ENCODE data around the gene C1orf210.

C1orf210 gene

DNA sequence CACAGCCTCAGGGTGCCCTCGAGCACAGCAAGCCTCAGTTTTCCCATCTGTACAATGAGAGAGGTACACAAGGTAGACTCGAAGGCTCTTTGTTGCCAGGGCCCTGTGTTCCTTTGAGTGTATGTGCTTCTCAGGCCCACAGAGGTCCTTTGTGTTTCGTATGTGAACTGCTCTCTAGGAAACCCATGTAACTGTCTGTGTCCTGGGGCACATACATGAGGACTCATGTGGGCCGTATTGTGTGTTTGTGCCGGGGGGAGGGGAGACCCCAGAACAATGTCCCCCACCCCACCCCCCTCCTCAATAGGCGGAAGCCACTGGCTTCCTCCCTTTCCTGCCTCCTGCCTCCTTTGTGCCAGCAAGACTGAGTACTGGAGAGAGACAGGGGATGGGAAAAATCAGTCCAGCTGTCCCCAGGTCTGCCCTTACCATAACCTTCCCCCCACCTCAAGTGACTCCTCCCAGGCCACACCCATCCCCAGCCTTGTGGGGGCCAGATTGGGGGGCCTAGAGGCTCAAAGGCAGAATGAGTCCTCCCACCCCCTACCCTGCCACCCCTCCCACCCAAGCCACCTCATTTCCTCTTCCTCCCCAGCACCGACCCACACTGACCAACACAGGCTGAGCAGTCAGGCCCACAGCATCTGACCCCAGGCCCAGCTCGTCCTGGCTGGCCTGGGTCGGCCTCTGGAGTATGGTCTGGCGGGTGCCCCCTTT is 15.2 kb upstream of the C1orf210 start, which contains the start of gene TIE1:
TIE1 (plus strand) TSS at position 605 of the 717 bp plus-strand sequence; CDS start at position 695, 90 bp downstream.
- TF ChIP-seq ZFX (IDR thresholded peaks at IDR 0.05) = no peak
- TF ChIP-seq, protein P1, sequence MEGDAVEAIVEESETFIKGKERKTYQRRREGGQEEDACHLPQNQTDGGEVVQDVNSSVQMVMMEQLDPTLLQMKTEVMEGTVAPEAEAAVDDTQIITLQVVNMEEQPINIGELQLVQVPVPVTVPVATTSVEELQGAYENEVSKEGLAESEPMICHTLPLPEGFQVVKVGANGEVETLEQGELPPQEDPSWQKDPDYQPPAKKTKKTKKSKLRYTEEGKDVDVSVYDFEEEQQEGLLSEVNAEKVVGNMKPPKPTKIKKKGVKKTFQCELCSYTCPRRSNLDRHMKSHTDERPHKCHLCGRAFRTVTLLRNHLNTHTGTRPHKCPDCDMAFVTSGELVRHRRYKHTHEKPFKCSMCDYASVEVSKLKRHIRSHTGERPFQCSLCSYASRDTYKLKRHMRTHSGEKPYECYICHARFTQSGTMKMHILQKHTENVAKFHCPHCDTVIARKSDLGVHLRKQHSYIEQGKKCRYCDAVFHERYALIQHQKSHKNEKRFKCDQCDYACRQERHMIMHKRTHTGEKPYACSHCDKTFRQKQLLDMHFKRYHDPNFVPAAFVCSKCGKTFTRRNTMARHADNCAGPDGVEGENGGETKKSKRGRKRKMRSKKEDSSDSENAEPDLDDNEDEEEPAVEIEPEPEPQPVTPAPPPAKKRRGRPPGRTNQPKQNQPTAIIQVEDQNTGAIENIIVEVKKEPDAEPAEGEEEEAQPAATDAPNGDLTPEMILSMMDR (conservative IDR thresholded peaks at IDR 0.05) = no peak
- H3K27ac ChIP-seq = no peak within 1 kb of the TSS

DNA sequence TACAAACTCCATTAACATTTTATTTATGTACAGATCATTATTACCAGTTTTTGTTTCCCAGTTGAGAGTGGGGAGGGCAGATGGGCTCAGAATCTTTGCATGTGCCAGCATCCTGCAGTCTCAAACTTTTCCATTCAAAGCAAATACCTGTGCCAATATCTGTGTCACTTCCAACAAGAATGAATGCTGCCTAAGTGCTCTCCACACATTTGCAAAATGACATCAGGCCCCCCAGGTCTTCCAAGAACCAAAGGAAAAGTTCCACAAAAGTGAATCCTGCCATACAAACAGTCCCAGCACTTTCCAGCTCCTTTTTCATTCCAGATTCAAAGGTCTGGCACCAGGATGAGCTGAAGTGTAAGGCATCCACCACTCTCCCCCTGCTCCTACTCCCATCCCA is 13.7 kb upstream of the C1orf210 start:
- no peak for TF ChIP-seq ZFX (IDR thresholded peaks at IDR 0.05)
- TF ChIP-seq, protein P1 (conservative IDR thresholded peaks at IDR 0.05) = no peak

DNA sequence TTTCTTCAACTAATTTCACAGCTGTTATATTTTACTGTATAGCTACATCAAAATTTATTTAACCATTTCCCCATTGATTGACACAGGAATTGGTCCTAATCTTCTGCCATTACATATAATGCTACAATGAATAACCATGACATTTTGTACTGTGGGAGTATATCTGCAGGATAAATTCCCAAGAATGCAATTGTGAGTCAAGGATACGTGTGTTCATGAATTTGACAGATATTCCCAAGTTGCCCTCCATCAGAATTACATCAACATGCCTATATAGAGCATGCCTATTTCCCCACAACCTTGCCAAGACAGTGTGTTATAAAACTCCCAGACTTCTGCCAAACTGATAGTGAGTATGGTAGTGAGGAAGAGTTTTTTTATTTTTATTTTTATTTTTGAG is 12.7 kb upstream of the C1orf210 start:
- TF ChIP-seq, protein P1 (conservative IDR thresholded peaks at IDR 0.05) = no peak
- no peak for TF ChIP-seq ZFX (IDR thresholded peaks at IDR 0.05)
- no peak overlapping the region for H3K27ac ChIP-seq

More for the DNA sequence above, 13.7 kb upstream of the C1orf210 start:
- H3K27ac ChIP-seq = no peak overlapping the region

DNA sequence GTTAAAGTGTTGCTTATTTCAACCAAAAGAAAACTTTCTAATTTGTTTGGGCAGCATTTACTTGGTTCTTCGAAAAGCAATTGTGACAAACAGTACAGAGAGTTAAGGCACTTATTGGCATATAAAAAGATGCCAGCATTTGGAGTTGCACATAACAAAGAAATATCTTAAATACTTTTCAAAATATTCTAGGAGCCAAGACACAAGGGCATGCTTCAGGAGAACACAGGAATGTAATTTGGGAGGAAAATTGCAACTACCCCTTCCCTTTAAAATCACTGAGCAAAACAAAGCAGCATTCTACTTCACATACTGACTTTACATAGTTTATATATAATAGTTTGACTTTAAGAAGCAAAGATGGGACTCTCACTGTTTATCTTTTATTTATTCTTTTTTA is 10.8 kb upstream of the C1orf210 start:
- TF ChIP-seq ZFX (IDR thresholded peaks at IDR 0.05) = no peak
- TF ChIP-seq, protein P1 (conservative IDR thresholded peaks at IDR 0.05) = no peak
- no peak overlapping the region for H3K27ac ChIP-seq

DNA sequence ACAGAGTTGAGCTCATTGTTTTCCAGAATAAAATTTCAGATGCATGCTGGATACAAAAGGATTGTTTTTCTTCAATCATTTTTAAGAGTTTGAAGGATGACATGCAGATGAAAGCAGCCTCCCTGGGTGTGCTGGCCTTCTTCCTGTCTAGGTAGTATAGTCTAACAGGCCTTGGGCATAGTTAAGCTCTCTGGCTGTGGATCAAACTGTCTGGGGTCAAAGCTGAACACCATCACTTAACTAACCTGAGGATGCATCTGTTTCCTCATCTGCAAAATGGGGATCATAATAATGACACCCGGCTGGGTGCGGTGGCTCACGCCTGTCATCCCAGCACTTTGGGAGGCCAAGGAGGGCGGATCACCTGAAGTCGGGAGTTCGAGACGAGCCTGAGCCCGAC is 9.4 kb upstream of the C1orf210 start:
- TF ChIP-seq ZFX (IDR thresholded peaks at IDR 0.05) = no peak
- TF ChIP-seq, protein P1 (conservative IDR thresholded peaks at IDR 0.05) = no peak
- no peak overlapping the region for H3K27ac ChIP-seq

DNA sequence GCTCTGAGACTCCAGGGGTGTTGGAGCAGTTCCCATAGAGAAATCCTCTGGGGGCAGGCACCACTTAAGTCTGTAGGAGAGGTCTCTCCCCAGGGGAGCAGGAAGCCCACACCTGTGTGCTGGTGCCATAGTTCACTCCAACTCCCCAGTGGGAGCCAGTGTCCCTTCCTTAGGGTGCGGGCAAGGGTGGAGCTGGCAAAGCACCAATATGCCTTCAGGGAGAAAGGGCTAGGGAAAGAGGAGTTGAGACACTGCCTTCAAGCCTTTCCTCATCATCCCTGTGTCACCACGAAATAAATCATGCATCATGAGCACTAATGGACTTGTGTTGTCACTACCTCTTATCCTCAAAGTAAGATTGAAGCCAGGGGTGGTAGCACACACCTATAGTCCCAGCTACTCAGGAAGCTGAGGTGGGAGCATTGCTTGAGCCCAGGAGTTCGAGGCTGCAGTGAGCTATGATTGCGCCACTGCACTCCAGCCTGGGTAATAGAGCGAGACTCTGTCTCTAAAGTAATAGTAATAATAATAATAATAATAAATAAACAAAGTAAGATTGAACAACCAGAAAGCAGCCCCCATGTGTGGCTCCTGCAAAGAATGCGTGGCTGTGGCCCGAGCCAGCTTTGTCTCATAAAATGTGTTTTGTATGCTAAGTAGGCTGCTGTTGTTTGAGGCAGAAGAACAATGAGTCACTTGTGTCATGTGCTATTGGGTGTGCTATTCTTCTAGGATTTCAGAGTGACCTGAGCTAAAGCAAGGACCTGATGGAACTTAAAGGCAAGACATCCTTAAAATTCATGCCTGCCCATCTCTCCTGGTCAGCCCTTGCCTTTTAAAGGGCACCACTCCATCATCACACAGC is 8.7 kb upstream of the C1orf210 start:
- H3K27ac ChIP-seq = no peak overlapping the region
- TF ChIP-seq, protein P1 (conservative IDR thresholded peaks at IDR 0.05) = no peak
- no peak for TF ChIP-seq ZFX (IDR thresholded peaks at IDR 0.05)

DNA sequence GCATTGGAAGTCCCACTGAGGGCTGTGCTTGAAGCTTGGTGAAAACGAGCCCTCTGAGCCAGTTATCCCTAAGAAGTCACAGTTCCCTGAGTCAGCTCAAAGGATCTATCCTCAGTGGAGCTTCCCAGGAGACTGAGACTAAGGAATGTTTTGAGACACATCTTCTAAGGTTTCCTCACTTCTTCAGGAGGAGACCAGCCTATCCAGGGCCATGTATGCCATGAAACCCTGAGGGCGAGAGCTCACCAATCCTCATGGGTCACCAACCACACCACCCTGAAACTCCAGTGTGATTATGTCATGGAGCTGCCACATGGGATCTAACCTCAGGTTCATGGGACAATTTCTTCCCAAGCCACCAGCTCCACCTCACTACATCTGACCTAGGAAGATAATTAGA is 7.8 kb upstream of the C1orf210 start:
- no peak overlapping the region for H3K27ac ChIP-seq
- TF ChIP-seq, protein P1 (conservative IDR thresholded peaks at IDR 0.05) = no peak
- TF ChIP-seq ZFX (IDR thresholded peaks at IDR 0.05) = no peak

Data from C4-2B (cell line).